Panc1 (cell line): Measurements from ENCODE around the gene DHCR24. TPM values are rescaled to one million over a fixed set of nuclear protein-coding genes. Genes with fewer than 3 reads are reported as not detected.
A peak's percentile ranks its signal among the peaks of the same experiment; 100 is the strongest.

Experiments
- ATAC-seq: fragments of 200-7000 bp; cut with Tn5 transposase; 2 replicates; pipeline ENCODE4 v1.9.1; 2020; ENCODE audit warnings: mild to moderate bottlenecking, moderate library complexity
- BruUV-seq: library from RNA; stranded (reverse); fragments of 400-500 nt; replicated peaks from 2 replicates; lab custom pipeline; 2021; lab: Mats Ljungman, UMichigan
- CTCF ChIA-PET: fragments of 300-600 bp; sonication (Branson Sonifier 250); formaldehyde crosslinking; loops from one replicate; lab custom pipeline; 2022; ENCODE audit warnings: antibody characterized with exemption; lab: Charles Lee
- POLR2A ChIA-PET: fragments of 300-600 bp; sonication (Branson Sonifier 250); formaldehyde crosslinking; loops from one replicate; lab custom pipeline; 2022; ENCODE audit warnings: antibody characterized with exemption; lab: Charles Lee
- DNase-seq: peaks from one replicate; pipeline ENCODE4 v3.0.0-alpha.2; 2010; ENCODE audit warnings: low read depth, low spot score
- H3K27ac ChIP-seq: 2 replicates; pipeline ENCODE4 v1.5.1; 2011; ENCODE audit warnings: mild to moderate bottlenecking, low read length, inconsistent platforms
- H3K27me3 ChIP-seq: fragments of 200-500 bp; sonication (Bioruptor generic); 2 replicates; pipeline ENCODE4 v1.6.0; 2014; ENCODE audit warnings: low read length, inconsistent platforms; ENCODE audit not compliant: control insufficient read depth, insufficient read depth
- H3K36me3 ChIP-seq: fragments of 200-500 bp; sonication (Bioruptor generic); 2 replicates; pipeline ENCODE4 v1.5.1; 2014; ENCODE audit warnings: inconsistent platforms, mild to moderate bottlenecking, low read length, moderate library complexity; ENCODE audit not compliant: control insufficient read depth, insufficient read depth
- H3K4me1 ChIP-seq: 2 replicates; pipeline ENCODE4 v1.5.1; 2011; ENCODE audit warnings: inconsistent platforms, mild to moderate bottlenecking, low read length, moderate library complexity; ENCODE audit not compliant: control insufficient read depth, insufficient read depth
- H3K4me3 ChIP-seq, 2 experiments: 2 replicates each; pipeline ENCODE4 v1.5.1; 2011 to 2012; ENCODE audit warnings: low read depth in 2 of 2, low read length in 2 of 2, mild to moderate bottlenecking in 2 of 2, inconsistent platforms in 1 of 2, moderate library complexity in 1 of 2
- H3K9me3 ChIP-seq: fragments of 200-500 bp; sonication (Bioruptor generic); 2 replicates; pipeline ENCODE4 v1.5.1; 2014; ENCODE audit warnings: low read depth, mild to moderate bottlenecking, inconsistent platforms, low read length, moderate library complexity; ENCODE audit not compliant: control insufficient read depth, insufficient read depth
- POLR2AphosphoS5 ChIP-seq: IDR thresholded peaks from 2 replicates; pipeline ENCODE4 v1.6.1; 2012; ENCODE audit warnings: mild to moderate bottlenecking, low read depth, low read length, moderate library complexity
- SIN3A ChIP-seq: IDR thresholded peaks from 2 replicates; pipeline ENCODE4 v1.6.1; 2012; ENCODE audit warnings: low read depth, mild to moderate bottlenecking, low read length, moderate library complexity, borderline replicate concordance; ENCODE audit not compliant: insufficient read depth
- TCF7L2 ChIP-seq: IDR thresholded peaks from 2 replicates; pipeline ENCODE4 v1.6.1; 2011; ENCODE audit warnings: mild to moderate bottlenecking, low read depth, low read length, inconsistent platforms
- in situ Hi-C: cut with HindIII; loops from 2 replicates; pipeline ENCODE4 v1.10.0; 2016; ENCODE audit warnings: low sequenced_read_pairs, low pct_unique_long_range_greater_than_20kb
- intact Hi-C: fragments of 100-400 bp; cut with micrococcal nuclease; formaldehyde crosslinking; loops from one replicate; pipeline ENCODE4 v1.10.0; 2022; ENCODE audit not compliant: unreplicated experiment
- total RNA-seq: library from RNA; stranded (reverse); gene quantifications from one replicate; pipeline ENCODE4 v1.2.1, GENCODE V29; 2021; ENCODE audit not compliant: unreplicated experiment
- TF ChIP-seq, protein P1 (sequence below): fragments of 450-650 bp; IDR thresholded peaks from 2 replicates; pipeline ENCODE4 v1.5.1; 2017; ENCODE audit warnings: mild to moderate bottlenecking
- TF ChIP-seq, protein P2 (sequence below), 2 experiments: IDR thresholded peaks; 2 replicates each; pipeline ENCODE4 v1.6.1; 2011 to 2012; ENCODE audit warnings: low read depth in 2 of 2, control low read depth in 1 of 2, low read length in 1 of 2, mild to moderate bottlenecking in 1 of 2, moderate library complexity in 1 of 2; ENCODE audit not compliant: insufficient read depth in 1 of 2

The DHCR24 gene
- total RNA-seq, 1 experiment from 2014 or later = 313 TPM

DNA sequence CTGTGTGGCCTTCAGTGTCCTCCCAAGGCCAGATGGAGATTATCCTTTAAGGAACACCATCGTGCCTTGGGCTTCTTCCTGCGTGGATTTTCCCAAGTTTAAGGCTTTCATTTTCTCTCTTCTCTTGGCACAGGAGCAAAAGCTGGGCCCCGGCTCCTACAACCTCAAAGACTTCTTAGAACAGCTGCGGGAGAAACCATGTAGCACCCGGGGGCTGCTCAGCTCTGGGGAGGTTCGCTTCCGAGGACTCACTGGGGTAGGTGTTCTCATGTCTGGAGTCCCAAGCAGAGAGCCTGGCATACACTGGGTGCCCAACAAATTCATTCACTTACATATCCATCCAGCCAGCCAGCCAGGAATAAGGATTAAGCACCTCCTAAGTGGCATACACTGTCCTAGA, 79.2 kb downstream of the DHCR24 start:
- no peak for ATAC-seq
- intact Hi-C loops (no loop called here), in situ Hi-C loops (no loop called here)
- no peak overlapping the region for H3K4me3 ChIP-seq
- TF ChIP-seq POLR2AphosphoS5 = no peak
- TF ChIP-seq SIN3A = no peak
- TF ChIP-seq TCF7L2 = no peak
- TF ChIP-seq, protein P1, sequence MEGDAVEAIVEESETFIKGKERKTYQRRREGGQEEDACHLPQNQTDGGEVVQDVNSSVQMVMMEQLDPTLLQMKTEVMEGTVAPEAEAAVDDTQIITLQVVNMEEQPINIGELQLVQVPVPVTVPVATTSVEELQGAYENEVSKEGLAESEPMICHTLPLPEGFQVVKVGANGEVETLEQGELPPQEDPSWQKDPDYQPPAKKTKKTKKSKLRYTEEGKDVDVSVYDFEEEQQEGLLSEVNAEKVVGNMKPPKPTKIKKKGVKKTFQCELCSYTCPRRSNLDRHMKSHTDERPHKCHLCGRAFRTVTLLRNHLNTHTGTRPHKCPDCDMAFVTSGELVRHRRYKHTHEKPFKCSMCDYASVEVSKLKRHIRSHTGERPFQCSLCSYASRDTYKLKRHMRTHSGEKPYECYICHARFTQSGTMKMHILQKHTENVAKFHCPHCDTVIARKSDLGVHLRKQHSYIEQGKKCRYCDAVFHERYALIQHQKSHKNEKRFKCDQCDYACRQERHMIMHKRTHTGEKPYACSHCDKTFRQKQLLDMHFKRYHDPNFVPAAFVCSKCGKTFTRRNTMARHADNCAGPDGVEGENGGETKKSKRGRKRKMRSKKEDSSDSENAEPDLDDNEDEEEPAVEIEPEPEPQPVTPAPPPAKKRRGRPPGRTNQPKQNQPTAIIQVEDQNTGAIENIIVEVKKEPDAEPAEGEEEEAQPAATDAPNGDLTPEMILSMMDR = no peak
- TF ChIP-seq, protein P2, sequence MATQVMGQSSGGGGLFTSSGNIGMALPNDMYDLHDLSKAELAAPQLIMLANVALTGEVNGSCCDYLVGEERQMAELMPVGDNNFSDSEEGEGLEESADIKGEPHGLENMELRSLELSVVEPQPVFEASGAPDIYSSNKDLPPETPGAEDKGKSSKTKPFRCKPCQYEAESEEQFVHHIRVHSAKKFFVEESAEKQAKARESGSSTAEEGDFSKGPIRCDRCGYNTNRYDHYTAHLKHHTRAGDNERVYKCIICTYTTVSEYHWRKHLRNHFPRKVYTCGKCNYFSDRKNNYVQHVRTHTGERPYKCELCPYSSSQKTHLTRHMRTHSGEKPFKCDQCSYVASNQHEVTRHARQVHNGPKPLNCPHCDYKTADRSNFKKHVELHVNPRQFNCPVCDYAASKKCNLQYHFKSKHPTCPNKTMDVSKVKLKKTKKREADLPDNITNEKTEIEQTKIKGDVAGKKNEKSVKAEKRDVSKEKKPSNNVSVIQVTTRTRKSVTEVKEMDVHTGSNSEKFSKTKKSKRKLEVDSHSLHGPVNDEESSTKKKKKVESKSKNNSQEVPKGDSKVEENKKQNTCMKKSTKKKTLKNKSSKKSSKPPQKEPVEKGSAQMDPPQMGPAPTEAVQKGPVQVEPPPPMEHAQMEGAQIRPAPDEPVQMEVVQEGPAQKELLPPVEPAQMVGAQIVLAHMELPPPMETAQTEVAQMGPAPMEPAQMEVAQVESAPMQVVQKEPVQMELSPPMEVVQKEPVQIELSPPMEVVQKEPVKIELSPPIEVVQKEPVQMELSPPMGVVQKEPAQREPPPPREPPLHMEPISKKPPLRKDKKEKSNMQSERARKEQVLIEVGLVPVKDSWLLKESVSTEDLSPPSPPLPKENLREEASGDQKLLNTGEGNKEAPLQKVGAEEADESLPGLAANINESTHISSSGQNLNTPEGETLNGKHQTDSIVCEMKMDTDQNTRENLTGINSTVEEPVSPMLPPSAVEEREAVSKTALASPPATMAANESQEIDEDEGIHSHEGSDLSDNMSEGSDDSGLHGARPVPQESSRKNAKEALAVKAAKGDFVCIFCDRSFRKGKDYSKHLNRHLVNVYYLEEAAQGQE (IDR thresholded peaks at IDR 0.05; ENCODE audit: insufficient read depth in 1 of 2, low read depth in 2 of 2, low read length in 1 of 2) = no peak
- BruUV-seq = no TSS peak
- no peak overlapping the region for H3K27ac ChIP-seq
- H3K27me3 ChIP-seq = no peaks in the 10 kb centered on the region
- no peaks in the 10 kb centered on the region for H3K9me3 ChIP-seq
- ChIA-PET CTCF (no interaction called here), POLR2A (no interaction called here)
- H3K36me3 ChIP-seq = no peaks in the 10 kb centered on the region
- H3K4me1 ChIP-seq = no peaks in the 10 kb centered on the region
- DNase-seq = no peak

DNA sequence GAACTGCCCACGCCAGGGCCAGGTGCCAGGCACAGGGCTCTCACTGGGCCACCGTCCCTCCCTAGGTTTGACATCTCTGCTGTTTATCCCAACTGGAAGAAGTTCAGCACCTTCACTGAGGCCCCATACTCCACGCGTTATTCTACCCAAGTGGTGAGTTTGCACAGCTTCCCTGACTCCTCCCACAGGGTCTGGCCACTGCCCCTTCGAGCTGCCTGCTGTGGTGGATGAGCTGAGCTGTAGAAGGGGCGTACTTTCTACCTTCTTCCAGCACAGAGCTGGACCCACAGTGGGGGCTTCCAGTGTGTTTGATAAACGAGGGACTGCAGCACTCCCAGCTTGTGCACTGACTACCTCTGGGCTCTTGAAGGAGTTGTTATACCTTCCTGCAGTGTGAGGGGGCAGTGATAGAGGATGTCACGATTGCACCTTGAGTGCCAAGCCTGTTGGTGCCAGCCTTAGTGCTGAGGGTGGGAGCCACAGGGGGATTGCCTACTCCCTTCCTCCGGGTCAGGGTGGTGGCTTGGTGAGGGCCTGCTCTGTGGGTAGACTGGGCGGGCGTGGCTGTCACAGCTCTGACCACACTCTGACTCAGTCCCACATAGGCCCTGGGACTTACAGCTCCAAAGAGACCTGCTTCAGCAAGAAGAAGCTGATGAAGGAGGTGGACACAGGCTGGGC, 79.9 kb downstream of the DHCR24 start:
- no TSS peak for BruUV-seq
- H3K4me1 ChIP-seq = no peaks in the 10 kb centered on the region
- POLR2A ChIA-PET = no interaction called here
- TF ChIP-seq, protein P2 (IDR thresholded peaks at IDR 0.05; ENCODE audit: insufficient read depth in 1 of 2, low read depth in 2 of 2, low read length in 1 of 2) = no peak
- TF ChIP-seq SIN3A (no peak), TCF7L2 (no peak), POLR2AphosphoS5 (no peak)
- TF ChIP-seq, protein P1 = no peak
- in situ Hi-C loops (no loop called here), intact Hi-C loops (no loop called here)
- H3K9me3 ChIP-seq = no peaks in the 10 kb centered on the region
- H3K36me3 ChIP-seq = no peaks in the 10 kb centered on the region
- no peak overlapping the region for H3K27ac ChIP-seq
- CTCF ChIA-PET = interaction anchor here (0.5 kb wide), 1 partner anchor 738 kb away, joined by 5 read pairs; no protein-coding TSS in a partner anchor
- no peak for DNase-seq
- no peaks in the 10 kb centered on the region for H3K27me3 ChIP-seq
- ATAC-seq = peak; percentile 12; the same call in 1 of the 2 replicates
- no peak overlapping the region for H3K4me3 ChIP-seq
